Fibroblast of the aortic adventitia (primary cell): Measurements from ENCODE around the gene CEP131. TPM values are rescaled to one million over a fixed set of nuclear protein-coding genes. Genes with fewer than 3 reads are reported as not detected.

Source experiments
- DNase-seq: peaks from one replicate; pipeline ENCODE4 v3.0.0-alpha.2; 2010; ENCODE audit warnings: low read depth
- H3K4me3 ChIP-seq: 2 replicates; pipeline ENCODE4 v1.5.1; 2011; ENCODE audit warnings: low read depth, mild to moderate bottlenecking, control low read depth, low read length, moderate library complexity
- total RNA-seq: library from RNA; depleted of rRNA; stranded (reverse); fragments of >200 nt; gene quantifications from 2 replicates; pipeline ENCODE4 v1.2.3, GENCODE V29; 2012; ENCODE audit warnings: low replicate concordance
- TF ChIP-seq, protein P1 (sequence below): IDR thresholded peaks from 2 replicates; pipeline ENCODE4 v1.5.1; 2011; ENCODE audit warnings: mild to moderate bottlenecking, low read length, control low read depth, inconsistent platforms; ENCODE audit not compliant: insufficient read depth

Gene CEP131
- total RNA-seq, 1 donor = 9.6 TPM

GRCh38 chr17:81173762-81174155 lies 49.0 kb downstream of the CEP131 start:
- TF ChIP-seq, protein P1, sequence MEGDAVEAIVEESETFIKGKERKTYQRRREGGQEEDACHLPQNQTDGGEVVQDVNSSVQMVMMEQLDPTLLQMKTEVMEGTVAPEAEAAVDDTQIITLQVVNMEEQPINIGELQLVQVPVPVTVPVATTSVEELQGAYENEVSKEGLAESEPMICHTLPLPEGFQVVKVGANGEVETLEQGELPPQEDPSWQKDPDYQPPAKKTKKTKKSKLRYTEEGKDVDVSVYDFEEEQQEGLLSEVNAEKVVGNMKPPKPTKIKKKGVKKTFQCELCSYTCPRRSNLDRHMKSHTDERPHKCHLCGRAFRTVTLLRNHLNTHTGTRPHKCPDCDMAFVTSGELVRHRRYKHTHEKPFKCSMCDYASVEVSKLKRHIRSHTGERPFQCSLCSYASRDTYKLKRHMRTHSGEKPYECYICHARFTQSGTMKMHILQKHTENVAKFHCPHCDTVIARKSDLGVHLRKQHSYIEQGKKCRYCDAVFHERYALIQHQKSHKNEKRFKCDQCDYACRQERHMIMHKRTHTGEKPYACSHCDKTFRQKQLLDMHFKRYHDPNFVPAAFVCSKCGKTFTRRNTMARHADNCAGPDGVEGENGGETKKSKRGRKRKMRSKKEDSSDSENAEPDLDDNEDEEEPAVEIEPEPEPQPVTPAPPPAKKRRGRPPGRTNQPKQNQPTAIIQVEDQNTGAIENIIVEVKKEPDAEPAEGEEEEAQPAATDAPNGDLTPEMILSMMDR = no peak
- H3K4me3 ChIP-seq = no peak overlapping the region
- DNase-seq = peak; percentile 84

DNA sequence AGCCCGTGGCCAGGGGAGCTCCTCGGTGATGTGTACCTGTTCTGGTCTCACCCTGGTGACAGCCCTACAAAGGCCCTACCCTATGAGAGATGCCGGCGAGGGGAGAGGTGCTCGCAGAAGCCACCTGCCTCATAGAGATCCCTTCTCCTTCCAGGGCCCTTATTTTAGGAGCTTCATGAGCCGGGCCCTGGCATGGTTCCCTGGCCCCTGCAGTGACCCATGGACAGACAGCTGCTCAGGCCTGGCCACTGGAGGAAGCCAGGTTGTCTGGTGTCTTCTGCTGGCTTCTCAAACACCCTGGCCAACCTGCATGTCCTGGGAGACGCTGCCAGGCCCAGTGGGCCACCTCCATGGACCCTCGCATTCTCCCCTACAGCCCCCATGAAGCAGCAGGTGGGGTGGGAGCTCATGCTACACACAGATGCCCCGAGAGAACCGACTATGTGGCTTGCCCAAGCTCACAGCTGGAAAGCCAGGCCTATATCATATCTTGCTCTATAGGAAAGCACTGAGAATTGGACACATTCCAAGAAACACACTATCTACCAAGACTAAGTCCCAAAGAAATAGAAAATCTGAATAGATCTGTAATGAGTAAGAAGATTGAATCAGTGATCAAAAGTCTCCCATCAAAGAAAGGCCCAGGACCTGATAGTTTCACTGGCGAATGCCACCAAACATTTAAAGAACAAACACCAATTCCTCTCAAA lies 49.6 kb downstream of the CEP131 start:
- TF ChIP-seq, protein P1 = no peak
- H3K4me3 ChIP-seq = no peak overlapping the region
- DNase-seq = peak; percentile 49

DNA sequence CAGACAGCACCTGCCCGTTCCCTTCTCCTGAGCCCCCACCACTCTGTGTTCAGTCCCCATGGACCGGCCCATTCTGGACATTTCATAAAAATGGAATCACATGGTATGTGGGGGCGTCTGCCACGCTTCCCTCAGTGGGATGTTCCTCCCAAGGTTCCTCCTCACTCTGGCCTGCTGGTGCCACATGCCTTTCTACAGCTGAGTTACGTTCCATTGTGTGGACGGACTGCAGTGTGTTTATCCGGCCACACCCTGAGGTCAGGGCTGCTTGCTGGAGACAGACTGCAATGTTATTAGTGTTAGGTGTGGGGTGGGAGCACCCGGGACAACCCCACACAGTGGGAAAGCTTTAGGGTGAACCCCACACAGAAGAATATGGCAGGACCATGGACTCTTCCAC lies 50.8 kb downstream of the CEP131 start:
- H3K4me3 ChIP-seq = no peak overlapping the region
- TF ChIP-seq, protein P1 = no peak
- DNase-seq = peak; percentile 61

- TF ChIP-seq, protein P1 = no peak
- no peak for DNase-seq
- H3K4me3 ChIP-seq = no peak overlapping the region
Measured at GRCh38 chr17:81170727-81171494, 51.9 kb downstream of the CEP131 start.

GRCh38 chr17:81169870-81170309 lies 52.9 kb downstream of the CEP131 start:
- DNase-seq = no peak
- TF ChIP-seq, protein P1 = no peak
- no peak overlapping the region for H3K4me3 ChIP-seq

- TF ChIP-seq, protein P1 = no peak
- no peak for DNase-seq
Measured at GRCh38 chr17:81167638-81168037, 55.1 kb downstream of the CEP131 start.

More at GRCh38 chr17:81167638-81168037, 55.1 kb downstream of the CEP131 start:
- no peak overlapping the region for H3K4me3 ChIP-seq
